Pulmonary artery endothelial cell (primary cell): Measurements from ENCODE around the gene MMP17. TPM values are rescaled to one million over a fixed set of nuclear protein-coding genes. Genes with fewer than 3 reads are reported as not detected.

Source experiments
- DNase-seq: peaks from one replicate; pipeline ENCODE4 v3.0.0-alpha.2; 2011; ENCODE audit warnings: low read depth, low spot score
- total RNA-seq: library from RNA; depleted of rRNA; stranded (reverse); fragments of >200 nt; gene quantifications from 2 replicates; pipeline ENCODE4 v1.2.3, GENCODE V29; 2014

Gene MMP17
- total RNA-seq, 1 donor from 2014 or later = 3.2 TPM

DNA sequence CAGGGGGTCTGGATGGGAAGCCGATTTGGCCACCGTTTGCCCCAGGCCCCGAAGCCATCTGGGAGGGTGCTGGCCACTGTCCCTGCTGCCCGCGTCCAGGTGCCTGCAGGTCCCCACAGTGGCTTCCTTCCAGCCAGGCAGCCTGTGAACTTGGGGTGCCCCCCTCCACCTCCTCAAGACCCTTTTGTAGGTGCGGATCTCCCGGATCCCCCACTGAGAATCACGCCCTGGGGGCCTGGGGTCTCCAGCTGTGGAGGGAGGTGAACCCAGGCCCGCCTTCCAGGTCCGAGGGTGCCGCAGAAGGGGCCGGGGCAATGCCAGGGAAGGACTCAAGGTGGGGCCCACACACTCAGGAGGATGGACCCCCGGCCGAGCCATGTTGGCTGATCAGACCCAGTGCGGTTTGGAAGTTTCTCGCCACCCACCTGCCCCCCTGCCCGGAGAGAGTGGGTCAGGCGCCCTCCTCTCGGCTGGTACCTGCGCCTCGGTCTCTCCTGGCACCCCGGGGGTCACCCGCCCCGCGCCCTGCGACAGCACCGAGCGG is 1.7 kb downstream of the MMP17 start:
- no peak for DNase-seq

GRCh38 chr12:131830335-131830913 is 2.2 kb downstream of the MMP17 start:
- peak; percentile 26 for DNase-seq

DNA sequence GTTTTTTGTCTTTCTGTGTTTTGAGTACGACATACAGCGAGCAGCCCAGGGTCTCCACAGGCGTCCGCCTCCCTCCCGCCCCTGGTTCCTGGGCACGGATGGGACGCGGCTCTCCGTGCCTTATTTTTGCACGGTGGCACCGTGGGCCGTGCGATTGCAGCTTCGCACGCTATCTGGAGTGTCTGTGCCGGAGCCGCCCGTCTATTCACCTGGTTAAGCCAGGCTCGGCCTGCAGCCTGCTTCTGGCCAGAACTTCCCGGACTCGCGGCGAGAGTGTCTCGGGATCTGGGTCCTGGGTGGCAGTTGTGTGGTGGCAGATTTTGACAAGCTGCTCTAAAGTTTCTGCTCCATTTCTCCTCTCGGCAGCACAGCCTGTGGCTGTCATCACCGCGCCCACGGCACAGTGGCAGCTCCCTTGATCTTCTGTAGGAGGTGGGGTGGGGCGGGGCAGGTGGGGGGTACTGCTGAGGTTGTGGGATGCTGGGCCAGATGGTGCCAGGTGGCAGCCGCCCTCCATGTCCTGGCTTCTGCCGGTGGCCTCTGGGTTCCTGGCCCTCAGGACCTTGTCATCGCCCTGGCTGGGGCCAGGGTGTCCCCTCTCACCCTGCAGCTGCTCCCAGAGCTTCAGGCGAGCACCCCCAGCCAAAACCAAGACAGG is 2.9 kb downstream of the MMP17 start:
- no peak for DNase-seq

- DNase-seq = no peak
These were observed 3.4 kb downstream of the MMP17 start for GRCh38 chr12:131831635-131832041.

GRCh38 chr12:131832321-131833231 is 4.4 kb downstream of the MMP17 start:
- DNase-seq = no peak

- no peak for DNase-seq
These were observed 5.2 kb downstream of the MMP17 start for GRCh38 chr12:131833288-131833895.

- no peak for DNase-seq
These were observed 5.9 kb downstream of the MMP17 start for GRCh38 chr12:131833896-131834641.

- DNase-seq = no peak
These were observed 6.8 kb downstream of the MMP17 start for GRCh38 chr12:131834798-131835615.

- DNase-seq = no peak
These were observed 7.5 kb downstream of the MMP17 start for GRCh38 chr12:131835616-131836171.

DNA sequence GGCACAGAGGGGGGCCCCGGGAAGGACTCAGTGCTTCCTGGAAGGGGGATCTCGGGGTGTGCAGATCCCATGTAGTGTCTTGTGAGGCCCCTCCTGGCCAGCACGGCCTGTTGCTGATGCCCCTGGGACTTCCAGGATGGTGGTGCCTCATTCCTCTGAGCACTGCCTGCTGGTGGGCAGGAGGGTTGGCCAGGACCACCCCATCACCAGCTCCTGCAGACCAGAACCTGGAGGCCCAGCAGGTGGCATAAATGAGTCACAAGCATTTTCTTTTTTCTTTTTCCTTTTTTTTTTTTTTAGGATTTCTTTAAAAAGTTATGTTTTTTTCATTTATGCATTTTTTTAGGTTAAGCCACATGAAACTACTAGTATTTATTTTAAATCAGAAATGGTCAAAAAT is 8.0 kb downstream of the MMP17 start:
- DNase-seq = no peak

GRCh38 chr12:131836714-131837397 is 8.7 kb downstream of the MMP17 start:
- no peak for DNase-seq

GRCh38 chr12:131840643-131841416 is 12.6 kb downstream of the MMP17 start:
- DNase-seq = no peak

GRCh38 chr12:131841547-131841946 is 13.4 kb downstream of the MMP17 start:
- no peak for DNase-seq

DNA sequence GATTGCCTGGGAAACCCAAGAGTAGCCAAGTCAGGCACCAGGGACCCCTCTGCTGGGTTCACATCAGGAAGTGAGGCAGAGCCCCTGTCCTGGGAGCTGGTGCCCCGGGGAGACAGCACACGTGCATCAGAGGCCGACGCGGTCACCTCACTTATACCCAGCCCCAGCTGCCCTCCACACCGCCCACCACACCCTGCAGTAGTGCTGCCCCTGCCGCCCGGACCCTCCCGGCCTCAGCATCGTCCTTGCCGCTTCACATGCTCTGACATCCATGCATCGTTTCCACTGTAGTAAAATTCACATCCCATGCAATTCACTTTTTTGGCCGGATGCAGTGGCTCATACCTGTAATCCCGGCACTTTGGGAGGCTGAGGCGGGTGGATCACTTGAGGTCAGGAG is 14.0 kb downstream of the MMP17 start:
- DNase-seq = no peak

GRCh38 chr12:131843527-131843926 is 15.3 kb downstream of the MMP17 start:
- DNase-seq = no peak

- no peak for DNase-seq
These were observed 15.9 kb downstream of the MMP17 start for GRCh38 chr12:131844140-131844539.

- DNase-seq = no peak
These were observed 16.5 kb downstream of the MMP17 start for GRCh38 chr12:131844656-131845055.

DNA sequence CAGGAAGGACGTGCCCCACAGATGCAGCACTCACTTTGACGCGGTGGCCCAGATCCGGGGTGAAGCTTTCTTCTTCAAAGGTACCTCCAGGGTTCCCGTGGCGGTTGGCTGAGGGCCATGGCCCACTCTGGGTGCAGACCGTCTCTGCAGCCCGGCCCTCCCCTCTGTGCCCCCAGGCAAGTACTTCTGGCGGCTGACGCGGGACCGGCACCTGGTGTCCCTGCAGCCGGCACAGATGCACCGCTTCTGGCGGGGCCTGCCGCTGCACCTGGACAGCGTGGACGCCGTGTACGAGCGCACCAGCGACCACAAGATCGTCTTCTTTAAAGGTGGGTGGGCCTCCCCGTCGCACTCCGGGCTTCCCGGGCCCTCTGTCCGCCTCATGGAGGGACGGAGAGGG is 16.9 kb downstream of the MMP17 start:
- DNase-seq = no peak
